ENCODE results near the gene OSBPL2. TPM values are rescaled to one million over a fixed set of nuclear protein-coding genes. Genes with fewer than 3 reads are reported as not detected.

OSBPL2 gene
- total and polyA plus RNA-seq, 9 of the 15 experiments (the other 6 are each of a cell fraction or from before 2014, with no cell fraction given): 2.5 to 25.6 (median 14.1) TPM

DNA sequence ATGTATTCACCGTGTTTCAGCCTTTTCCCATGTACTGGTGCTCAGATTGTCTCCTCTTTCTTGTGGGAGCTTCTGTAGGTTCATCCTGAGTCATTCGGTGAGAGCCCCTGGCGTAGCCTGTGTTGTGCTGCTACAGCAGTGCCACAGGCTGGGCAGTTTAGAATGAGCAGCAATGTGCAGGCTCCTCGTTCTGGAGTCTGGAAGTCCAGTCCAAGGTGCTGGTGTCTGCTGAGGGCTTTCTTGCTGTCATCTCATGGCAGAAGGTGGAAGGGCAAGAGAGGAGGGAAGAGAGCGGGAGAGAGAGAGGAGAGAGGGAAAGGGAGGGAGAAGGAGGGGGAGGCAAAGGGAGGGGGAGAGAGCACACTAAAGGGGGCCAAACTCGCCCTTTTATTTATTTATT is 15.1 kb downstream of the OSBPL2 start (continued):
- TF ChIP-seq, protein P1, sequence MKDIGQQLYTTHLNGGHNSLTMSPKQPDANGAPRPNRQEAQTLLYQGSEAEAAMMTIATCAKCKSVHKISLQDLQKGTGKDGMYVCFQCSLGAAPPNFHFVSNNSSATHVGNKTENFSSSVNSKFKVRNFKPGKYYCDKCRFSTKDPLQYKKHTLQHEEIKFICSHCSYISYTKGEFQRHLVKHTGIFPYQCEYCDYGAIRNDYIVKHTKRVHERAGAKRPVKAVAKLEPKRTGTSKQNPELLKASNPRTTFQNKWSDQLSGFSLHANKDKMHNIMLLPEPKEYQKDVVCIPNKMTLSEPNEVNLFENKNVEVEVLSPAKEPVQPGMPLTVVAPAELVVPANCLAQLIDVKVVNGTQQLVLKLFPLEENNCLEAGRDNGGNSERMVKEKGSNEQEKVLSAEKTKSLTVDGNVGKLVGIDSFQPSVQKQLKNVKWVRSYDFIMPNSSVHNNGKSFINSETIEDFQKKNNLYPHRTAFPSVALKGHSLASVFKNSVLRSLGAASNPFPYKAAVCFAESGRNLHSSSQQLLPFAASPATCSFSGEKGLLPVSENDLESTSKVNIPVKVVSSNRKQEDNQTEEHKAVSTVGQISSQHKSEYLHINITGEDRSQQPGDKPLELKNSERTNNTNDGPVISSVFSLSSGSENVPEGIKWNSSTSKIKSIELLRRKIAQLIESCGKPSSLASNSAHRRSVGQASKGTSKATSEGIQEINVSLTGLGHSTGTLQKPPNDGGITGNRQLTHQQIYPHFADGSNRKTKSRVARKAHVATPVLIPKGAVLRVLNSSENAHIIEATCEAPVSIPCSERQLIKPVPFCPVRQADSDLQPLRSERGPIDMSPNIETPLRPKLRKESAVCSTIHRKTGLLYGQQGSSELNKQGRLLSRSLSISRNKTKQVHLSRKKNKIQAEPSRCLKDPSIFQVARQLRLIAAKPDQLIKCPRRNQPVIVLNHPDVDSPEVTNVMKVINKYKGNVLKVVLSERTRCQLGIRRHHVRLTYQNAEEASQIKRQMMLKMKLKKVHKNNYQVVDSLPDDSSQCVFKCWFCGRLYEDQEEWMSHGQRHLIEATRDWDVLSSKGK (CRISPR knock-in tag; IDR thresholded peaks at IDR 0.05): no peak
- TF ChIP-seq CC2D1A (IDR thresholded peaks at IDR 0.05) (no peak), ZNF830 (CRISPR knock-in tag; IDR thresholded peaks at IDR 0.05) (no peak)
- TF ChIP-seq, protein P2, sequence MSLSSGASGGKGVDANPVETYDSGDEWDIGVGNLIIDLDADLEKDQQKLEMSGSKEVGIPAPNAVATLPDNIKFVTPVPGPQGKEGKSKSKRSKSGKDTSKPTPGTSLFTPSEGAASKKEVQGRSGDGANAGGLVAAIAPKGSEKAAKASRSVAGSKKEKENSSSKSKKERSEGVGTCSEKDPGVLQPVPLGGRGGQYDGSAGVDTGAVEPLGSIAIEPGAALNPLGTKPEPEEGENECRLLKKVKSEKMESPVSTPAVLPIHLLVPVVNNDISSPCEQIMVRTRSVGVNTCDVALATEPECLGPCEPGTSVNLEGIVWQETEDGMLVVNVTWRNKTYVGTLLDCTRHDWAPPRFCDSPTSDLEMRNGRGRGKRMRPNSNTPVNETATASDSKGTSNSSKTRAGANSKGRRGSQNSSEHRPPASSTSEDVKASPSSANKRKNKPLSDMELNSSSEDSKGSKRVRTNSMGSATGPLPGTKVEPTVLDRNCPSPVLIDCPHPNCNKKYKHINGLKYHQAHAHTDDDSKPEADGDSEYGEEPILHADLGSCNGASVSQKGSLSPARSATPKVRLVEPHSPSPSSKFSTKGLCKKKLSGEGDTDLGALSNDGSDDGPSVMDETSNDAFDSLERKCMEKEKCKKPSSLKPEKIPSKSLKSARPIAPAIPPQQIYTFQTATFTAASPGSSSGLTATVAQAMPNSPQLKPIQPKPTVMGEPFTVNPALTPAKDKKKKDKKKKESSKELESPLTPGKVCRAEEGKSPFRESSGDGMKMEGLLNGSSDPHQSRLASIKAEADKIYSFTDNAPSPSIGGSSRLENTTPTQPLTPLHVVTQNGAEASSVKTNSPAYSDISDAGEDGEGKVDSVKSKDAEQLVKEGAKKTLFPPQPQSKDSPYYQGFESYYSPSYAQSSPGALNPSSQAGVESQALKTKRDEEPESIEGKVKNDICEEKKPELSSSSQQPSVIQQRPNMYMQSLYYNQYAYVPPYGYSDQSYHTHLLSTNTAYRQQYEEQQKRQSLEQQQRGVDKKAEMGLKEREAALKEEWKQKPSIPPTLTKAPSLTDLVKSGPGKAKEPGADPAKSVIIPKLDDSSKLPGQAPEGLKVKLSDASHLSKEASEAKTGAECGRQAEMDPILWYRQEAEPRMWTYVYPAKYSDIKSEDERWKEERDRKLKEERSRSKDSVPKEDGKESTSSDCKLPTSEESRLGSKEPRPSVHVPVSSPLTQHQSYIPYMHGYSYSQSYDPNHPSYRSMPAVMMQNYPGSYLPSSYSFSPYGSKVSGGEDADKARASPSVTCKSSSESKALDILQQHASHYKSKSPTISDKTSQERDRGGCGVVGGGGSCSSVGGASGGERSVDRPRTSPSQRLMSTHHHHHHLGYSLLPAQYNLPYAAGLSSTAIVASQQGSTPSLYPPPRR (CRISPR knock-in tag; IDR thresholded peaks at IDR 0.05; ENCODE audit: borderline replicate concordance): no peak

Measured in K562 (cell line).